ENCODE data around the gene SRA1.
A peak's percentile ranks its signal among the peaks of the same experiment; 100 is the strongest.

The SRA1 gene

DNA sequence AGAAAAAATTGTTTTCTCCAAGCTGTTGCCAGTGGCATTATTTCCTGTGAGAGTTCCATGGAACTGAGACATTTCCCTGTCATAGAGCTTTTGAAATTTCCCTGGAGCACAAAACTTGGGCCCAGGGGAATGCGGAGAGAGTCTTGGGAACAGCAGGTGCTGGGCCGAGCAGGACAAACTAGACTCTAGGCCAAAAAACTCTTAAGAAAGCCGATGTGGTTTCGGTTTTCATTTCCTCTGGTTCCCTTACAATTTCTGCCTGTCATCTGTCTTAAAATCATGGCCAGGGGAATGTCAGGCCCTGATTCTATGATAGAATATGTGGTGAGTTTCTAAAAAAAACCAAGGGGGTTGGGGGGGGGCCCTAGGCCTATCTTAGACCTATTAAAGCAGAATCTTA, 11.9 kb upstream of the SRA1 start:
- DNase-seq: no peak

DNA sequence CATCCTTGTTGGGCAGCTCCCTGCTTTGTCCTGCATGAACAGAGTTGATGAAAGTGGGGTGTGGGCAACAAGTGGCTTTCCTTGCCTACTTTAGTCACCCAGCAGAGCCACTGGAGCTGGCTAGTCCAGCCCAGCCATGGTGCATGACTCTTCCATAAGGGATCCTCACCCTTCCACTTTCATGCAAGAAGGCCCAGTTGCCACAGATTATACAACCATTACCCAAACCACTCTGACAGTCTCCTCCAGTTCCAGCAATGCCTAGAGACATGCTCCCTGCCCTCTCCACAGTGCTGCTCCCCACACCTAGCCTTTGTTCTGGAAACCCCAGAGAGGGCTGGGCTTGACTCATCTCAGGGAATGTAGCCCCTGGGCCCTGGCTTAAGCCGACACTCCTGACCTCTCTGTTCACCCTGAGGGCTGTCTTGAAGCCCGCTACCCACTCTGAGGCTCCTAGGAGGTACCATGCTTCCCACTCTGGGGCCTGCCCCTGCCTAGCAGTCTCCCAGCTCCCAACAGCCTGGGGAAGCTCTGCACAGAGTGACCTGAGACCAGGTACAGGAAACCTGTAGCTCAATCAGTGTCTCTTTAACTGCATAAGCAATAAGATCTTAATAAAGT, 11.3 kb upstream of the SRA1 start:
- no peak for DNase-seq

GRCh38 chr5:140567871-140568270, 10.6 kb upstream of the SRA1 start:
- no peak for DNase-seq

DNA sequence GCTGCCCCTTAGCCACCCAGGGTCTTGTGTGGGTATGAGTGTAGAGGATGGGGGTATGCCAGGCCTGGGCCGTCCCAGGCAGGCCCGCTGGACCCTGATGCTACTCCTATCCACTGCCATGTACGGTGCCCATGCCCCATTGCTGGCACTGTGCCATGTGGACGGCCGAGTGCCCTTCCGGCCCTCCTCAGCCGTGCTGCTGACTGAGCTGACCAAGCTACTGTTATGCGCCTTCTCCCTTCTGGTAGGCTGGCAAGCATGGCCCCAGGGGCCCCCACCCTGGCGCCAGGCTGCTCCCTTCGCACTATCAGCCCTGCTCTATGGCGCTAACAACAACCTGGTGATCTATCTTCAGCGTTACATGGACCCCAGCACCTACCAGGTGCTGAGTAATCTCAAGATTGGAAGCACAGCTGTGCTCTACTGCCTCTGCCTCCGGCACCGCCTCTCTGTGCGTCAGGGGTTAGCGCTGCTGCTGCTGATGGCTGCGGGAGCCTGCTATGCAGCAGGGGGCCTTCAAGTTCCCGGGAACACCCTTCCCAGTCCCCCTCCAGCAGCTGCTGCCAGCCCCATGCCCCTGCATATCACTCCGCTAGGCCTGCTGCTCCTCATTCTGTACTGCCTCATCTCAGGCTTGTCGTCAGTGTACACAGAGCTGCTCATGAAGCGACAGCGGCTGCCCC, 10.0 kb upstream of the SRA1 start:
- DNase-seq: no peak

- no peak for DNase-seq
Observed at GRCh38 chr5:140566665-140567064, 9.4 kb upstream of the SRA1 start.

GRCh38 chr5:140565780-140566095, 8.5 kb upstream of the SRA1 start:
- DNase-seq: no peak

DNA sequence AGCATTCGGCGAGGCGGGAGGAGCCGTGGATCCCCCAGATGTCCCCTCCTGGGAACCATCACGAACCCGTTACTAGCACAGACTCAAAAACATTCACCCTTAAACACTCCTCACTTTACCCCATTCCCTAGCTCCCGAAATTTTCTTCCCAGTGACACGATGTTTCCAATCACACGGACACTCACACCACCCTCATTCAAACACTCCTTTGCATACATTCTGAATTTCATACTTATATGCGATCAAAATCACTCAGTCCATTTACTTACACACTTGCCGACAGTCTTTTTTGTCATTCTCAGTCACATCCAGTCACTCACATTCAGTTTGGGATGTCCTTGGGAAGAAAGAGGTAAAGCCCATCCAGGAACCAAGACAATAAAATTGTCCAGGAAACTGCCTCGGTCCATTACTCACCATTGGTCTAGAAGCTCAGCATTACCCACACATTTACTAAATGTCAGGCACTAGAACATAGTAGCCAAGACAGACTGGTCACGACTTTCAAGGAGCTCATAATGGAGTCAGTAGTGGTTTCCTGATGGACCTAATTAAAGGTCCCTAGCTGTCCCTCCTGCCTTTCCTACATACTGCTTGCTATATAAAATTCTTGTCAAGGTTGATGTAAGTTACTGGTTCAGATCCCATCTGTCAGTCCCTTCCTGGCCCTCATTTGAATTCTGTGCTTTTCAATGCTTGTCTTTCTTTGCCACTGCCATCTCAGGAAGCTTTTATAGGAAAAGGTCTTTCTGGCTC, 7.9 kb upstream of the SRA1 start:
- DNase-seq: no peak

GRCh38 chr5:140564196-140565023, 7.1 kb upstream of the SRA1 start, which contains the start of the genes APBB3 and SLC35A4:
Gene APBB3 (minus strand): TSS chr5:140564598. CDS start chr5:140564245, 353 bp downstream.
Gene SLC35A4 (plus strand): TSS chr5:140564828. CDS start chr5:140567170, 2,342 bp downstream.
- DNase-seq: peak; percentile 92

DNA sequence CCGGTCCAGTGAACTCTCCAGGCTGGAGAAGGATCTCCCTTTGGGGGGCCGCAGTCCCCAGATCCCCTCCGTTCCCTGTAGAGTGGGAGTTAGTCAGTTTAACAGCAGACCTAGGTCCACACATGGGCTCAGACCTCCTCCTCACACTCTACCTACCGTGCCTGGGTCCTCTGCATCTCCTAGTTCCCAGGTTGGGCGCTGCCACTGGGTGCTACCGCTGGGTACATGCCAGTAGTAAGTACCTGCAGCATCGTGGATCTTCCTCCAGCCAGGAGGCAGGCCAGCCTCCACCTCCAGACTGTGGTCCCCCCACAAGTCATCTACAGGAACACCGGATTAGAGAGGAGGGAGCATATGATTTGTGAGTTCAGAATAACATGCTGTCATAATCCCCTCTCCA, 6.3 kb upstream of the SRA1 start:
- no peak for DNase-seq

GRCh38 chr5:140561753-140562523, 4.7 kb upstream of the SRA1 start:
- DNase-seq: no peak

DNA sequence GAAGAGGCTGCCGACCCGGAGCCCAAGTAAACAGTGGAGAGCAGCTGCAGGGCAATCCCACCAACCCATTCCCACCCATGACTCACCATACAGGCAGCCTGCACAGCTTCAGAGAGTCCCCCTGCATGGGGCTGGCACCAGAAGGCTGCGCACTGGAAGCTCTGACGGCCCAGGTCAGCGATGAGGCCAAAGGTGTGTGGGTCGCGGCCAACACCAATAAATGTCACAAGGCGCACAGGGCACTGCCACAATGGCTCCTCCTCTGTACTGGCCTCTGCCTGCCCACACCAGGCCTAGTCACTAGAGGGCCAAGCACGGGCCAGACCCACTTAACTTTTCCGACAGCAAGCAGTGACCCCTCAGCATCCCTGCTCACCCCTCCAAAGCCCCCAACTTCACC, 3.0 kb upstream of the SRA1 start:
- DNase-seq: no peak

DNA sequence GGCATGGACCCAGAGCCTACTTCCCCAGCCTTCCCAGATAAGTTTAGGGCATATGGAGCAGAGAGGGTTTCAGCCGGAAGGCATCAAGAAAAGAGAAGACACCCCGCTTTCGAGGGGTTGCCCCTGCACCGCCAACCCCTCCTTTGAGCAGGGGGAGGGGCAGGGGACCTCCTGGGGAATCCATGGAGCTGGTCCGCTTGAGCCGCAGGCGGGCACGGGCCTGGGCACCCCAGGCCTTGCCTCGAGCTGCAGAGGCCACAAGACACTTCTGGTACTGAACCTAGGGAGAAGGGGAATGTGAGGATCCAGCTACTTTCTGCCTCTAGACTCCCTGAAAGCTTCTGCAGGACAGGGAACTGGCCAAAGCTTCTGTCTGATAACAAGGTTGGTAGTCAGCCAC, 1.3 kb upstream of the SRA1 start:
- no peak for DNase-seq

- no peak for DNase-seq
Observed at GRCh38 chr5:140557965-140558364, 692 bp upstream of the SRA1 start.

- no peak for DNase-seq
Observed at GRCh38 chr5:140556438-140556837, 835 bp downstream of the SRA1 start.

GRCh38 chr5:140555747-140556312, 1.4 kb downstream of the SRA1 start:
- no peak for DNase-seq

DNA sequence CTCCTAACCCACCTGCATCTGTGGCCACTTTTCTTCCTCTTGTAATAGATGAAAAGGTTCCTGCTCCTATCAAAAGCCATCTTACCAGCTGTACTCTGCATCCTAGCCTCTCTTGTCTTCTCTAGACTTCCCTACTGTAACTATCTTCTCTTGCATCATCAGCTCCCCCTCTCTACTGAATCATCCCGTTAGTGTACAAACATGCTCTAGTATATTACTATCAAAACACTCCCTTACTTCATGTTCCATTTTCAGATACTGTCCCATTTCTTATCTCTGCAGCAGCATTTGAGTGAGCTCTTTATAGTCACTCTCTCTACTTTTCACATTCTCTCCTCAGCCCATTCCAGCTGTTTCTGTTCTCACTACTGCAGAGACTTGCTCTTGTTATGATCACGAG, 2.8 kb downstream of the SRA1 start:
- no peak for DNase-seq

DNA sequence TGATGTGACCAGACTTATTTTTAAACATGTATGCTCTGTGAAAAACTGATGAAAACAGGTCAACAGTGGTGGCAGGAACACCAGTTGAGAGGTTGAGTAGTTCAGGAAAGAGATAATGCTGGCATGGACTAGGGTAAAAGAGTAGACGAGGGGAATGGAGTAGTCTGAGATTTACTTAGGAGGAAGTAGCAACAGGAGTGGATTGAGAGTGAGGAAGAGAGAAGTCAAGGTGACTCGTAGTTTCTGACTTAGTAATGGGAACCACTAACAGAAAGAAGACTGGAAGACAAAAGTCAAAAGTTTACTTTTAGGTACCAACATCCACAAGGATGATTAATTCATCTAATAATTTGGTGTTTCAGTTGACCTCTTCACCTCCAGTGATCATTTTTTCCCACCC, 3.6 kb downstream of the SRA1 start:
- no peak for DNase-seq

DNA sequence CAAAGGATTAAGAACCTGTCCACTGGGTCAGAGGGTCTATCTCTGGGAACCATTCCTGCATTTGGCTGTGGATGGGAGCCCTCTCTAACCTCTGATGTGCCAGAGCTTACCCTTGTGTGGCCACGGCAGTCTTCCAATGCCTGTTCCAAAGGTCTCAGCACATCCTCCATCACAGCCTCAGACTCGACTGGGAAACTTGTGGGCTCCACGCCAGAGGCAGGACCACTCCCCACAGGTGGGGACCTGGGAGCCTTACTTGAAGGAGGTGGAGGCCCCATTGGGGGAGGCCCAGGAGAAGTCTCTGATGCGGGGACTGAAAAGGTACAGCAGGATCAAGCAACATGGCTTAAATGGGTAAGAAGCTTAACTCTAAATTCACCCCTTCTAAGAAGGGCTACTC, 5.4 kb downstream of the SRA1 start:
- DNase-seq: no peak

- DNase-seq: no peak
Observed at GRCh38 chr5:140550147-140551079, 6.9 kb downstream of the SRA1 start.

DNA sequence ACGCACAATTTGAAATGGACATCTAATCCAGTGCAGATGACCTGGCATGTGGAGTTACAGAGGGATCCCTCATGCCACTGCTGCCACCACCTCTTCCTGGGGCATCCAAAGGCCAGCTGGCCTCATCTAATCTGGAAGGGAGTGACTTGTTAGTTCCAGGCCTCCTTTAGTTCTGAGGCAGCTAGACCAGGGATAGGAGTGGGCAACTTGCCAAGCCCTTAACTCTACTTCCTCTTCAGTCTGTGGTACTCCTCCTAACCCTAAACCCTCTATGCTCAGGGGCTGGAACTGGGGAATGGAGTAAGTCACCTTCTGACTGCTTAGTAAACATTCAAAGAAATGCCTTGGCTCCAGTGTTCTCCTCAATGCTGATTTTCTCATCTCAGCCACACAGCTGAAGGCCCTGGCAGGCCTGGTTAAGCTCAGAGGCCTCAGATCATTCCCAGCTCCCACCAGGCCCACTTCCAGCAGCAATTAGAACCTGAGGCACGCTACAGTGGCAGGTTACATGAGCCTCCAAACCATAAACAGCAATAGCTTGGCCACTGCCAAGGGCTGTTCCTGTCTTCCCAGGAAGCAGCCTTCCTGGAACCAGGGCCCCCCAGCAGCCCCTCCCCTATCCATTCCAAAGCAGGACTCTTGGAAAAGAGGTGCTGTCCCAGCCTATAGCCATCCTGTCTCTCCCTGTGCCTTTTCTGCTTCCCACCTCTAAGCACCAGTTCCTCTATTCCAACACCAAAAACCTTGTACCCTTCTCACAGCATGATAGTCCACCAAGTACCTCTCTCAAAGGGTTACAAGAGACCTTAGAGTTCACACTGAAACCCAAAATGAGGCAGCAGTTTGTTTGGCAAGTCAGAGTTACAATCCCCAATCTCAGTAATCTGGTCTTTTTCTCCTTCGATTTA, 7.8 kb downstream of the SRA1 start:
- DNase-seq: no peak
